GM21786 (cell line): ENCODE results near the gene TSPAN9.

ENCODE experiments used
- ATAC-seq: cut with Tn5 transposase; IDR thresholded peaks from one replicate; pipeline ENCODE4 v1.9.1; 2021; ENCODE audit not compliant: unreplicated experiment

Gene TSPAN9

DNA sequence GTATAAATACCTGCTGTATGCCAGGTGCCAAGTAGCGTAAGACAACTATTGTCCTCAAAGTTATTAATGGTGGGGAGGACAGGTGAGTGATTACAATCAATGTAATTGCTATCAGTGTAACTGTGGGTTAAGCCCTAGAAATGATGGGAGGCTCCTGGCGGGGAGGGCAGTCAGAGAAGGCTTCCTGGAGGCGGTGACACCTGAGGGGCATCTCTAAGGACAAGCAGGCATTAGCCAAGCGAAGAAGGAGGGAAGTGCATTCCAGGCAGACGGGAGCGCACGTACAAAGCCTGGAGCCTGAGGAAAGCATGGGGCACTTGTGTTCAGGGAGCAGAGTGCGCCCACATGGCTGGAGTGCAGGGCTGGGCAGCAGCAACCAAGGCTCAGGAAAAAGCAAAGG is 230.9 kb downstream of the TSPAN9 start:
- ATAC-seq = no peak

- no peak for ATAC-seq
Measured at GRCh38 chr12:3308609-3309008, 231.4 kb downstream of the TSPAN9 start.

DNA sequence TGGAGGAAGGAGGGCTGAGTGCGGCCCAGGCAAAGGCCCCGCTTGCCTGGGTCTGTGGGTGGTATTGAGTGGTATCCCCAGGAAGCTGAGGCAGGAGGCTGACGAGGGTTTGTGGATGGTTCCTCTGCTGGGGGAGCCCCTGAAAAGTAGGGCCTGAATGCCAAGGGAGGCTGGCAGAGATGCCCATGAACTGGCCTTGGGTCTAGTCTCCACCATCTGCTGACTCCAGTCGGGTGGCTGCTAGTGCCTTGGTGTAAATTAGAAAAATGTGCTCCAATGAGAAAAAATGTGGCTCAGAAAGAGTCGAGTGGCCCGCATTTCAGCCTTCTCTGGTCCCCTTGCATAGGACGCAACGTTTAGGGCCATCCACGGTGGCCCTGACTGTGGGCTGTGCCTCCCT is 232.6 kb downstream of the TSPAN9 start:
- no peak for ATAC-seq

DNA sequence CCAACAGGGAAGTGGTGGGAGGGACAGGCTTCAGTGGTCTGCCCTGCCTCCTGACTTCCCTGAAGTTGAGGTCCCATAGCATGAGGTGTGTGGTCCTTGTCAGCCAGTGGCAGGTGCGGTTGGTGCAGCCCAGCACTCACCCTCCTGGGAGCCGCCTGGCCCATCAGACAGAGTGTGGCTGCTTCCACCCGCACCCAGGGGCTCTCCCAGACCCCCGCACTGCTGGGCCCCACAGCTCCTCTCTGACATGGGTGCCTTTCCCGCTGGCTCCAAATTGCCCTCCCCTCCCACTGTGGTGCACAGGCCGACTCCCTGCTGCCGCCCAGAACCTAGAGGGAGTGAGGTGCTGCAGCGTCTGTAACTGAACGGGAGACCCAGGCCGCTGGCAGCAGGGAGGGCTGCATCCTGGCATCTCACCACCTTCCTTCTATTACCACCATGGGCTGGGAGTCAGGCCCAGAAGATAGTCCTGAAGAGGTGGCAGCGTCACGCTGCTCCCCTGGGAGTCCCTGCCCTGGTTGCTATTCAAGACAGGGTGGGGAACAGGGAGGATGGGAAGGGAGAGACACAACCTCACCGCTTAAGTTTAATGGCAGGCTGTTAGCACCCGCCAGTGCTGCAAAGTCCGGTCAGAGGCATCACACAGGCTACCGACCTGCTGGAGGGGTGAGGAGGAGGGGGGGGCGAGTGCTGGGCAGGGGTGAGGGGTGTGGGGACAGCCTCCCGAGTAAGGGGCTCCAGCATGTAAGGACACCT is 233.3 kb downstream of the TSPAN9 start:
- ATAC-seq = no peak

DNA sequence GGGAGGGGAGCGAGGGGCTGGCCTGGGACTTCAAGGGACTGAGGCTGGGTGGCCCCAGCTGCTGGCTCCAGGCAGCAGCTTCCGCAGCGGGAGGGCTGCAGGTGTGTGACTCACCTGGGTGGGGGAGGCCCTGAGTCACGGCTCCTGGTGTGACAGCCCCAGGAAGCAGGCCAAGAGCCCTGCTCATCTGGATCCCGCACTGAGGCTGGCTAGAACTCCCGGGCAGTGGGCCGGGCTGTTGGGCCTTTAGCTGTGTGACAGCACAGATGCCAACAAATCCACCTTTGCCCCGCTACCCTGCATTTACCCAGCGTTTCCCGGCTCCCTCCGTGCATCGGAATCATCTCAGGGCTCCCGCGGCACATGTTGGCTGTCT is 233.8 kb downstream of the TSPAN9 start:
- no peak for ATAC-seq

- no peak for ATAC-seq
Measured at GRCh38 chr12:3311491-3312103, 234.4 kb downstream of the TSPAN9 start.

DNA sequence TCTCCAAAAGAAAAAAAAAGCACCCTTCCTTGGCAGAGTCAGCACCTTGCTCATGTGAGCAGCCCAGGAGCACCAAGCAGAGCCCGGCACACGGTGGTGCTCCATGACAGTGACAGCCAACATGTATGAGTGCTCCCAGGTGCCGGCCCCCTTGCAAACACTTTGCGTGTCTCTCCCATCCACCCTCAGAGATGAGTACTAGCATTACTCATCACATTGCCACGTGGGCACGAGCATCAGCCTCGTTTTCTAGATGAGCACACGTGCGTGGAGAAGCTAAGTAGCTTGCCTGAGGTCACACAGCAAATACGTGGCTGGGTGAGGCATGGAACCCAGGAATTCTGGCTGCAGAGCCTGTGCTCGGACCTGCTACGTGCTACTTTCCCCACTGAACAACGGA is 235.9 kb downstream of the TSPAN9 start:
- no peak for ATAC-seq

GRCh38 chr12:3313675-3314663 is 236.8 kb downstream of the TSPAN9 start:
- no peak for ATAC-seq

- no peak for ATAC-seq
Measured at GRCh38 chr12:3315201-3315661, 238.1 kb downstream of the TSPAN9 start.

DNA sequence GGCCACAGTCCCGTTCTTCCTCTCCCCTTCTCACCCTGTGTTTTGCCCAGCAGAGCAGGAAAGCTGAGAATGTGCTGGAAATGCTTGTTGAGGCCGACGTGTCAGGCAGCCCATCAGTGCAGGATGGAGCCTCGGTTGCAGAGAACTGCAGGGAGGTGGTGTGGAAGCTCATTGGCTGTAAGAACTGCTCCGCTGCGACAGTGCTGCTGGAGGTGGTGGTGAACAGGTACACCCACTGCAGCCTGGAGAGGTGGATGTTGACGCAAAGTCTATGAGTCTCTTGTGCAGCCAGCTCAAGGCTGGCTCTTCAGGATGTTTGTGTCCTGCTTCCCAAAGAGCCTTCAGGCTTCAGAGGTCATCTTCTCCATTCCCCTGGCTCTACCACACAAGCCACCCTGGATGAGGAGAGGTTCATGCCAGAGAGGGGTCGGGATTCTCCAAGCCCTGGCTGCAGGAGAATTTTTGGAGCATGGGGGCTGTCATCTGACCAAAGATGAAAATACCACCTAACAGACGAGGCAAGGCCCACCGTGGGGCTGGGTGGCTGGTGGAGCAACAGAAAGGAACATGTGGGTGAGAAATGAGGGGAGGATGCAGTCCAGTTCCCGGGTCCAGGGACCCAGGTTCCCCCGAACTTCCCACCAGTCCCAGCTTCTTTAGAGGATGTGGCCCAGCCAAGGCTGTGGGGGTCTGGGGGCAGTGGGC is 239.7 kb downstream of the TSPAN9 start:
- no peak for ATAC-seq

- no peak for ATAC-seq
Measured at GRCh38 chr12:3317481-3317815, 240.3 kb downstream of the TSPAN9 start.

- ATAC-seq = no peak
Measured at GRCh38 chr12:3317841-3318501, 240.8 kb downstream of the TSPAN9 start.

GRCh38 chr12:3319723-3320492 is 242.7 kb downstream of the TSPAN9 start:
- no peak for ATAC-seq

GRCh38 chr12:3320881-3321509 is 243.8 kb downstream of the TSPAN9 start:
- ATAC-seq = no peak

DNA sequence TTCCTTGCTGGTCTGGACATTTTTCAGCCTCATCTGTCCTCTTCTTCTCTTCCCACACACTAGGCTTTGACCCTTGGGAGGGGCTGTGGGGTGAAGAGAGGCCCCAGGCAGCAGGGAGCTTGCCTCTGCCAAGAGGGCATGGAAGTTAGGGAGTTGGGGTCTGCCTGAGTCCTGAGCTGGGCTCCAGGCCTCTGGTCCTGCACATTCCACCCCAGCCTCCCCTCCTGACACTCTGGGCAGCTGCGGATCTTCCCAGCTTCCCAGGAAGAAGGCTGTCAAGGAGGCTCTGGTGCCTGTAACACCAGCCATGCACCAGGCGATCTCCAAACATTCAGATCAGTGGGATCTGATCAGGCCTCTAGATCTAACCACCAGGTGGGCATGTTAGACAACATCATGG is 244.7 kb downstream of the TSPAN9 start:
- no peak for ATAC-seq

GRCh38 chr12:3323002-3323685 is 246.0 kb downstream of the TSPAN9 start:
- no peak for ATAC-seq

- ATAC-seq = no peak
Measured at GRCh38 chr12:3325736-3326135, 248.6 kb downstream of the TSPAN9 start.

DNA sequence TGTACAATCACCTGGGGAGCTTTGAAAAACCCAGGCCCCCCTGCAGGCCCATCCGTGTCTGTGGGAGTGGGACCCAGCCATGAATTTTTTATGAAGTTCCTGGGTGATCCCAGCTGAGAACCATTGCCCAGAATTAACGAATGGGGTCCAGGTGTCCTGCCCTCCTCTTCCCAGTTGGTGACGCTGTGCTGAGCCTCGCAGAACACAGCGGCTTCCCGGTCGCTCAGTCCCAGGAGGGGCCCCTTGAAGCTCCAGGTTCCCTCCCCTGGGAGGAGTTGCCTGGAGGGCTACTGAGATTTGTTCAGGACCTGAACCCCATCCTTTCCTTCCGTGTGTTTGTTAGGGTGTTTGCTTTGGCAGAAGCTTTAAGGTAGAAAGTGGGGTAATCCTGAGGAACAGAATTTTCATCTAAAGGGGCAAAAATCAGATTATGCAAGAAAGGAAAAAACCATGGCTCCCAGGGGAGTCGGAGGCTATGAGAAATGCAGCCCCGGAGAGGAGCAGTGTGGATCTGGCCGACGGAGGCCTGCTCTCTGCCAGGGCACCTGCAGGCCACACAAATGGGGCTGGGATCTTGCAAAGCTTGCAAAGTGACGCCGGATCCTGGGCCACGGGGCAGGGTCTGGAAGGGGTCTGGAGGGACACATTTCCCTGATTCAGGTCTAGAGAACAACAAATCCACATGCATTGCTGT is 249.1 kb downstream of the TSPAN9 start:
- no peak for ATAC-seq
